ENCODE data around the gene TPX2.

The TPX2 gene

DNA sequence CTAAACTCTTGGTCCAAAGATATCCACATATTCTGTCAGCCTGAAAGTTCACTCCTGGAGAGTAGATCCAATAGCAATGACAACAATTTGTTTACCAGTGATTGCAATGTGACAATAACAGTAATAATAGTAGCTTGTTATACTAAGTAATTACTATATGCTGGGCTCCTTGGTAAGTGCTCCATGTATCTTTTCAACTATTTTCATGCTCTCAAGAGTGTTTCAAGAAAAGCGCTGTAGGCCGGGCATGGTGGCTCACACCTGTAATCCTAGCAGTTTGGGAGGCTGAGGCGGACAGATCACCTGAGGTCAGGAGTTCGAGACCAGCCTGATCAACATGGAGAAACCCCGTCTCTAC, 31.9 kb upstream of the TPX2 start:
- DNase-seq = no peak

DNA sequence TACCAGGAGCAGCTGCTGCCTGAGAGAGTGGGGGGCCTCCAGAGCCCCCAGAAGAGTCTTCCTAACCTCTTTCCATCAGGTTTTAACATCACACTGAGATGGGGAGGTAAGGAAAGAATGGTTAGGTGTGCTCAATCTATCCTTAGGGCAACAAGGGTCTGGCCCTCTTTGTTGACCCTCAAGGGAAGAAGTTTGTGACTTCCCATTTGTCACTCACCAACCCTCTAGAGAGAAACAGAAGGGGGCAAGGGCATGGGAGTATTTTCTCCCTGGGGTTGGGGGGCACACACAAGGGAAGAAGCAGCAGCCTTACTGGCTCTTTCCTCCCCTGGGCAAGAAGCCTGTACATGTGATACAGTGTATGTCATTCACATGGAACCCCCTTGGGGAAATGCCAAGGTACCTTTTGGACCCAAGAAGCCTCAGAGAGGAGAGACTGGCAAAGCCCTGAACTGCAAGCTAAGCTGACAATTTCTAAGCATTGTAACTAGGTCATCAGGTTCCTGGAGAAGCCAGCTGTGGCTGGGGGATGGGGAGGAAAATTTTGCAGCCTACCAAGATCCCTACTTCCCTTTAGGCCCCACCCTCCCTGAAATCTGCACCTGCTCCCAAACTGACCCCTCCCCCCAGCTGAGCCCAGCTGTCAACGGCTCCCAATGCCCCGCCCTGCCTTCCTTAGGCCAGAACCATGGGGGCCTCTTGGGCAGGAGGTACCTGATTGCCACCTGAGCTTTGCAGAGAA, 30.9 kb upstream of the TPX2 start:
- peak; percentile 91 for DNase-seq

DNA sequence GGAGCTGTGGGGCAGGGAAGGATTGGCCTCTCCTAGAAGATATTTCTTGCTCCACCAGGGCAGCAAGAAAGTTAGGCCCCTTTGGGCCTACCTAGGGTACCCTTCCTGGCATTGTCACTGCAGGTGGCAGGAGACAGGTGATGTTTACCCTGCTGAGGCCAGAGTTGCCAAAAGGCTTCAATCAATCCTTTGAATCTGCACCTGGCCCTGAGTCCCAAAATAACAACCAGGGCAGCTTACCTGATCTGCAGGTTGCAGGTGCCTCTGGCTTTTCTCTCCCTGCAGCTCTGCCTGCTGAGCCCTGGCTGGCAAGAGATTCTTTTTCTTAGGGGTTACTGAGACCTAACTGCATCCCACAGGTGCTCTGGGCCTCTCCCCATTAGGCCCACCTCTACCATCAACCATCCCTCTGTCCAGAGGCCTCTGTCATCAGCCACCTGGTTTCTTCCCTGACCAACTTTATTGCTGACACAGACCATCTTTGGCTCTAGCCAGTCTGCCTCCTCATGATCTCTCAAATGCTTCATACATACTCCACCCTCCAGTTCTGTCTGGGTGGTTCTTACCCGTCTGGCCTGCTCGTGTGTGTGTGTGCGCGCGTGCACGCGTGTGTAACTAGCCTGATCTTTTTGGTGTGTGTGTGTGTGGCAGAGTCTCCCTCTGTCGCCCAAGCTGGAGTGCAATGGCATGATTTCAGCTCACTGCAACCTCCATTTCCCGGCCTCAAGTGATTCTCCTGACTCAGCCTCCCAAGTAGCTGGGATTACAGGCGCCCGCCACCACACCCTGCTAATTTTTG, 30.2 kb upstream of the TPX2 start:
- no peak for DNase-seq

DNA sequence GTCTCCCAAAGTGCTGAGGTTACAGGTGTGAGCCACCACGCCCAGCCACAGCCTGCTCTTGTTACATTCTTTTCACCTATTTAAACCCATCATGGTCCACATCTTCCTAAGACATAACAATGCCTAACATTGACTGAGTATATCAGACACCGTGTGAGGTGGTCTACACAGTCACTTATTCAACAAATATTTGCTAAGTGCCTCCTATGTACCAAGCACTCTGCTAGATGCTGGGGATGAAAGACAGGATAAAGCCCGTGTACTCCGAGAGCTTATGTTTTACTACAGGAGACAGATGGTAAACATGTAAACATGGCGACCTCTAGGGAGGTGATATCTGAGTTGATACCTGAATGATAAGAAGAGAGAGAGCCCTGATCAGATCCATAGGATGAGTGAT, 29.2 kb upstream of the TPX2 start:
- no peak for DNase-seq

DNA sequence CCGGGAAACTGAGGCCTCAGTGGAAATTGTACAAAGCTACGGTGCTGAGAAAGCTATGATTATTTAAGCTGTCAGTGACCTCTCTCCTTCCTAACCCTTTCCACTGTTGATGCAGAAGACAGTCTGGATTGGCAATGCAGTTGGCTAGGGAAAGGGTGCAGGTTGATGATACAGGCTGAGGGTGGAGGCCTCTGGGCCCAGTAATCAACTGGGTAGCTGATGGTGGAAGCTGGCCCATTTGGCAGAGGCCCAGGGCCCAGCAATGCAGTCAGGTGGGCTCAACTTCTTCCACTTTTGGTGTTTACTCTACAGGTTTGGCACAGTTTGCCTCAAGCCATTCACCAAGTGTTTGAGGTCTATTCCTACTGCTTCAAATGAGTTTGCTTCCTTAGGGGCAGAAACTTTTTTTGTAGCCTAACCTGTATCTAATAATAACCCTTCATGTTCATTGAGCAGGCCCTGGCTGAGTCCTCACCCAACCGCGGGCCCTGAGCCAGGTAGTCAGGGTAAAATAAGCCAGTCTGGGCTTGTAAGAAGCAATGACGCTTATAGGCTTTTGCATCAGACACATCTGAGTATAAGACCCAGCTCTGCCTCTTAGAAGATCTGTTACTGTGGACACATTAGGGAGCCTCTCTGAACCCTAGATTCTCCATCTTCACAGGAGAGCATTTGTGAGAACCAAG, 28.5 kb upstream of the TPX2 start:
- DNase-seq = no peak

DNA sequence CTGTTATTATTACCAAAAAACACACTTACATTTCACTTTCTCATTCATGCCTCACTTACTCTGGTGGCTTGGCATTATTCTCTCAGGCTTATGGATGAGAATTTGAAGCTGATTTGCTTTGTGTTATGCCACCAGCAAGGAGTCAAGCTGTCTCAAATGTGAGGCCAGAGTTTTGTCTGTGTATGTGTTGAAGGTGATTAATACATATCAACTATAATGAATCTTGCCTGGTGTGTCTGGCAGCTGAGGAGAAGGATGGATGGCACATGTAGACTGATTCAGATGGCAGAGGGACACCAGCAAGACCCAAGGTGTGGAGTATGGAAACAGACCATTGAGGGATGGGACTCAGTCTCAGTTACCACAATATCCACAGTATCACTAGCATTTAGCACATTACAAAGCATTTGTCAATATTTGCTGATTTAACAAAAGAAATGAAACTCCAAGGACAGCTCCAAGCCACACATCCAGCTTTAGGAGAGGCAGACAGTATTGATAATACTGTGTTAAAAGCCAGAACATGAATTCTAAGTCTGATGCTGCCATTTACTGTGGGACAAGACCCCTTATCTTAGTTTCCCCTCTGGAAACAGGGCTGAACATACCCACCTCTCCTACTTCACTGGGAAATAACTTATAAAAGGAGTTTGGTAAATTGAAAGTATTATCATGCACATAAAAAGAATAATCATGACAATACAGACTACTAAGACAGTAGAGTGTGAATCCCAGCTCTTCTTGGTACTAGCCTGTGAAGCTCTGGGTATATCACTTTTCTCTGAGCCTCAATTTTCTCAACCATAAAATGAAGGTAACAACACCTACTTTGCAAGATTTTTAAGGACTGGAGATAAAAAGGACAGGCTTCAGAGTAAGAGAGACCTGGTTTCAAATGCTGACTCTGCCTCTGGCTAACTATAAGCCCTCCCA, 27.6 kb upstream of the TPX2 start:
- DNase-seq = no peak

DNA sequence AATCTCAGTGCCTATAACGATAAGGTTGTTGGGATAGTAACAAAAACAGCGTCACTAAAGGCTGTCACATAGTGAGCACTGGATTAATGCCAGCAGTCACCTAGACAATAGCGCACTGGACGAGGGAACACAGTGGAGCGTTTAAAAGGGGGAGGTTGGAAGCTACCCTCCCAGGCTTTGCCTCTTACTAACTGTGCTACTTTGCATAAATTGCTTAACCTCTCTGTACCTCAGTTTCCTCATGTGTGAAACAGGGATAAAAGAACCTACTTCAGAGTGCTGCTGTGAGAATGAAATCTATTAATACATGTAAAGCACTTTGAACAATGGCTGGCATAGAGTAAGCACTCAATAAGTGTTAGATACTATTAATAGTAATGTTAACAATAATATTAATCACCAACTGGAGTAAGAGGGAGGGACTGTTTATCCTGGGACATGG, 27.0 kb upstream of the TPX2 start:
- no peak for DNase-seq

DNA sequence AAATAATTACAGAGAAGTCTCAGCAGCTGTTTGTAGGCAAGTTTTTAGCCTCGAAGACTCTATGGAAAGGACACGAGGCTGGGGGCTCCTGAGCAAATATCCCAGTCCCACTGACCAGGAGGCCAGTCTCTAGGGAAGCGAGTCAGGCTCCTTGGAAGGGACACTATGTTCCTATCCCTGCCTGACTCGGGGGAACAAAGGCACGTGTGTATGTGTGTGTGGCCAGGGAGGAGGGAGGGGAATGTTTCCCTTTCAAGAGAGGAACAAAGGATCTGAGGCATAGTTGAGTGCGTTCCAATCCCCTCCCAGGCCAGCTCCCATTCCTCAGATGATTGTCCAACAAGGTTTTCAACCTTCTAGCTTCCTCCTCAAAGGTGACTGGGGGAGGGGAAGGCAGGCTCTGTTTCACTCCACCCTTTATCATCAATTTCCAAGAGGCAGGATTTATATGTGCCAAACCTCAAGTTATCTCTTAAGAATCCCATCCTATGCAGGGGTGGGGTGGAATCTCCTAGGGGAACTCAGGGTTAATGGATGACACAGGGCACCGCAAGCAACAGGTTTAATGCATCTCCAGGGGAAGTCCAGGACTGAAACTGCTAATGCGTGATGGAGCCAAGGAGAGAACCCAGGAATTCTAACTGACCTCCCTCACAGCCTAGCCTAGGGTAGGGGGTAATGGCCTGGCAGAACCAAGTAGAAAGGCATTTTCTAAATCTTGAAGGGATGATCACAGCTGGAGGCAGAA, 26.4 kb upstream of the TPX2 start:
- DNase-seq = no peak

DNA sequence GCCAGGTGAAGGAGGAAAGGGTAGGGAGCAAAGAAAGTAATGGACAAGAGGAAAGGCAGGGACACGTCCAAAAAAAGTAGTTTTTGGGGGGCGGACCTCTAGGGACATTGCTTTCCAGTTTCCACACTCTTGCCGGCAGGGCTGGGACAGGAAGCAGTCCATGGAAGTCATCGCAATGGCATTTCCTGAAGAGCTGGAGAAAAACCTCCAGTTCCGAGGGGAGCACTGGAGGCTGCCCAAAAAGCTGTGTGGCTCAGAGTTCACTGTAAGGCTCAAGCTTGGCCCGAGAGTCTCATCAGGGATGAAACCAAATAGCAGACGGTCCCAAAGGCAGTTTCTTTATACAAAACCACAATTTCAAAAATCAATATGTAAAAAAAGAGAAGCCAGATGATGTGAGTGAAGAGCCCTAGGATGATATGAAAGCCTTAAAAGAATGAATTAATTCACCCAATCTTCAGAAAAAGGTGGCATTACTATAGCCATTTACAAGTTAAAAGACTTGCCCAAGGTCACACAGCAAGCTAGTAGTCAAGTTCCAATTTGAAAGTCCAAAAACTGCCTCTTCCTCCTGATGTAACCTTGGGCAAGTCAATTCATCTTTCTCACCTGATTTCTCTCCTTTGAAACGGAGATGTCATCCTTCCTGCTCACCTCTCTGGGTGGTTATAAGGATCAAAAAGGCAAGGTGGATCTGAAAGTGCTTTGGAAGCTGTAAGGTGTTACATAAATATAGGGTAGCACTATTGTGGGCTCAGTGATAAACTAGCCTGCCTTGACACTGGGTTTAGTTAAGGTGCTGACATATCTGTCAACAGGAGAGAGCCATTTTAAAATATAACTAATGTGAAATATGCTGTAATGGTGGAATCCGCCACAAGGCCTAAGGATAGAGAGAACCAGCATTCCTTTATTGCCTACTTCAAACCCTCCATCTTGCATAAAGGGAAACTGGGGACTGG, 25.5 kb upstream of the TPX2 start:
- no peak for DNase-seq

DNA sequence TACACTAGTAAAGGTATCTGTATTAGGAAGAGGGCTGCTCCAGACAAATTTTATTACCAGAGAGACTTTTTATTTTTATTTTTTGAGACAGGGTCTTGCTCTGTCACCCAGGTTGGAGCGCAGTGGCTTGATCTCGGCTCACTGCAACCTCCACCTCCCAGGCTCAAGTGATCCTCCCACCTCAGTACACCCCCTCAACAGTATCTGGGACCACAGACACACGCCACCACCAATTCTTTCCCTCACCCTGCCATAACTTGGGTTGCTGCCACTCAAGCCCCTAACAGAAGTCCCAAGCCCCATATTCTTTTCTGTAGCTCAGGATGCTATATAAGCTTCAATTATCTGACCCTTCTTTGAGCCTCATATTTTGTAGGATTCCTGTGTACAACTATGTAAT, 23.3 kb upstream of the TPX2 start:
- DNase-seq = no peak

DNA sequence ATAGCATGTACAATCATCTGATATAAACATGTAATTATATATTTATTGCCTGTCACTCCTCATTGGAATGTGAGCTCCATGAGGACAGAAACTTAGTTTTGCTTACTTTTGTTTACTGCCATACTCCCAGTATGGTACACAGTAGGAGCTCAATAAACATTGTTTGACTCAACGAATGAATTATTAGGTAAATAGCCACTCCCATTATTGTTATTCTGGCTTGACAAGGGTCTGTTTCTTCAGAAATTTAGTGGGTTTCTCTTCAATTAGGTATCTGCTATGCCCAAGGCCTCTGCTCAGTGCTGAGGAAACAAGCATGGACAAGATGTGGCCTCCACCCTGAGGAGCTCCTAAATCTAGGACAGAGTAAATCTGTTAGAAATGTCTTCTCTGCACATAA, 22.7 kb upstream of the TPX2 start:
- DNase-seq = no peak

DNA sequence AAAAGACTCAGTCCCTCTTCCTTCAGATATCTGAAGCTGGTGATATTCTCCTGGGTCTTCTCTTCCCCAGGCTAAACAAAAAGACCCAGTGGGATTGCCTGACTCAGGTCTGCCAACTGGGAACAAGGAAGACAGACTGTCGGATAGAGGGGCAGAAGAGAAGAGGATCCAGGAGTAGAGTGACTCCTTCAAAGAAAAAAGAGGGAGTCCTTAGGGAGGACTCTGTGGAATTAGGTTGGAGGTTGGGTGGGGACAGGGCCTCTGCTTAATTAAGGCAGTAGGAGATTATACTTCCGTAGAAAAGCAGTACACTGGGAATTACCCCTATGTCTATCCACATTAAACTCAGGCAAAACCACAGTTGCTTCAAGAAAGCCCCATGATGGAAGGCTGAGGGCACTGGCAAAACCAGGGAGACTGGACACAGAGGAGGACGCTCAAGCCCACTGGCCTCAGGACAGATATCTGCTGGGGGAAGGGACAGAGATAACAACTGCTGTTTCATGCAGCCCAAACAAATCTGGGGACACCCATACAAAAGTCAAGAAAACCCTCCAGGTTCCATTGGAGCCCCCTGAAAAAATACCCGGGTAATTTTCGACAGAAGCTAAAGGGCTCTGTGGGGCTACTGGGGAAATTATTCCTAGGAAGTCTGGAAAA, 22.1 kb upstream of the TPX2 start:
- no peak for DNase-seq

DNA sequence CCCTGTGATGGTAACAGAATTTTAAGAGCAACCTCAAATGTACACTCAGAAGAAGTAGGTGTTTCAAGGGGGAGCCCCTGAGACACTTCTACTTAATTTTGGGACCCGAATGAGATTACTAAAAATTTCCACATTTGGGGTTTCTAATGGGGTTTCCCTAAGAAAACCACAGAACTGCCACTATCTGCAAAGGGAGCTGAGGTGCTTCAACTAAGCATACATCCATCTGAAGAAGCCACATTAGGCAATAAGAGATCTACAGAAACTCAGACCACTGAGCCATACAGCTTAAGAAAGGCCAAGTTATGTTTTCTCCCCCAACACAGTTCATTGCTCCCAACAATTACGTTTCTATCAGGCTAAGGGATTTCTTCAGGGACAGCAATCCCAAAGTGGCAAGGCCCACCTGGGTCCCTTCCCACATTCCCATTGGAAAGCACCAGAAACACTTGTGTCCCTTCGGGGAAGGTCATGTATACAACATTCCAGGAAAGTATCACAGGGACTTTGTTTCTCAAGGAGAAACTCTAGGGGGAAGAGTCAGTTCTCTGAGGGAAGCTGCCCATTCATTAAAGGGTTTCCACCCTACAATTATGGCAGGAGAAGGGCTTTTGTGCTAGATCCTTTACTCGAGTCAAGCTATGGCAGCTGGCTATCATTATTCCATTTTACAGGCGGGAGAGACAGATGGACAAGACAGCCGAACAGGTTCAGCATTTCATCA, 21.4 kb upstream of the TPX2 start:
- peak; percentile 81 for DNase-seq

DNA sequence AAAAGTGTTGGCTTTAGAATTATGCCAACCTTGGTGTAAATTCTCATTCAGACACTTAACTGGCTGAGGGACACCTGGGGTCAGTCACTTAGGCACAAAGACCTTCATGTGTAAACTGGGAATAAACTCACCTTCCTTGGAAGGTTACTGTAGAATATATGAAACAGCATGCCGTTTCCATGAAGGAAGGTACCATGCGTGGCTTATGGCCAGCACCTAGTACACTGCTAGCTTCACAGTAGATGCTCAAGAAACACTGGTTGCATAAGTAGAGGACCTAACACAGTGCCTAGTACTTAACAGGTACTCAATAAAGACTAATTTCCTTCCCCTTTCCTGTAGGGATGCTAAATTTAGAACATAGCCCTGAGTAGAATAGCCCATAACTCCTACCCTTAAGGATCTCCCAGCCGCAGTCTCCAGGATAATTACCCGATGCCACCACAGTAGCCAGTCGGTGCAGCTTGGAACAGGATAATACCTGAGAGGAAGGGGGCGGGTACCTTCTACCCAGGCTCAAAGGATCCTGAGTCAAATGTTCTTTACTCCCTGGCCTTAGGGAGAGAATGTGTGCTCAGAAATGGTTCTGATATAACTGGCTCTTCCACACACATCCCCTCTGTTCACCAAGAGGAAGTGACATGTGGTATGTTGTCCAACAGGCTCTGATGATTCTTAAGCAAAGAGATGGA, 20.0 kb upstream of the TPX2 start:
- no peak for DNase-seq

DNA sequence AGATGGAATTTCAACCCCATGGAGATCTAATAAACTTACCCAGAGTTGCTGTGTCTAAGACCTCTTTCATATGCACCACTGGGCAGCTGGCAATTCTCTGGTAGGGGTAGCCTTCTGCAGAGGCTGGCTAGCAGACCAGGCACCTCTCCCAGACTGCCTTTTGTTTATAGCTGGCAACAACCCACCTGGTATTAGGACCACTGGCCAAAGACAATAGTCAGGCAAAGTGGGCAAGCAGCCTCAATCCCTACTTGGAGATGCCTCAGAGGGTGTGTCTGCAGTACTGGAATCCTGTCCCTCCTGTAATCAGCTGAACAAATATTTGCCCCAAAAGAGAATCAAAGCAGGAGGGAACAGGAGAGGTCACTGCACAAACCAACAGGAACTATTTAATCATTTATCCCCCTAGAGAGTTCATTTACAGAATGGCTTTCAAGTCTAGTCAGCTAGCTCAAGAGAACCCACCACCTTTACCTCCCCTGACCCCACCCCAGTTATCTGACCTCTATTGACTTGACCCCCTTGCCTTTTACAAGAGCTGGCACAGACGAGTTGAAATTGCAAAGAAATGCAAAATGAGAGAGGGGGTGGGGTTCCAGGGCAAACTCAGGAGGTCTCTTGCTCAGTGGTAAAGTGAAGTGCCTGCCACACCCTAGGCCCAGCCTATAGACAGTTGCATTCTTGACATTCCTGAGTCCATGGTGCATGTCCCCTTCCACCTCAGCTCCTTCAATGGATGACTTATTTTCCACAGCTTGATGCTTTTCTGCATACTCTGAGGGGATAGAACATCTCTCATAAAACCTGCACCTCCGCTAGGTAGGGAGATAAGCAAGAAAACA, 19.2 kb upstream of the TPX2 start:
- DNase-seq = no peak

DNA sequence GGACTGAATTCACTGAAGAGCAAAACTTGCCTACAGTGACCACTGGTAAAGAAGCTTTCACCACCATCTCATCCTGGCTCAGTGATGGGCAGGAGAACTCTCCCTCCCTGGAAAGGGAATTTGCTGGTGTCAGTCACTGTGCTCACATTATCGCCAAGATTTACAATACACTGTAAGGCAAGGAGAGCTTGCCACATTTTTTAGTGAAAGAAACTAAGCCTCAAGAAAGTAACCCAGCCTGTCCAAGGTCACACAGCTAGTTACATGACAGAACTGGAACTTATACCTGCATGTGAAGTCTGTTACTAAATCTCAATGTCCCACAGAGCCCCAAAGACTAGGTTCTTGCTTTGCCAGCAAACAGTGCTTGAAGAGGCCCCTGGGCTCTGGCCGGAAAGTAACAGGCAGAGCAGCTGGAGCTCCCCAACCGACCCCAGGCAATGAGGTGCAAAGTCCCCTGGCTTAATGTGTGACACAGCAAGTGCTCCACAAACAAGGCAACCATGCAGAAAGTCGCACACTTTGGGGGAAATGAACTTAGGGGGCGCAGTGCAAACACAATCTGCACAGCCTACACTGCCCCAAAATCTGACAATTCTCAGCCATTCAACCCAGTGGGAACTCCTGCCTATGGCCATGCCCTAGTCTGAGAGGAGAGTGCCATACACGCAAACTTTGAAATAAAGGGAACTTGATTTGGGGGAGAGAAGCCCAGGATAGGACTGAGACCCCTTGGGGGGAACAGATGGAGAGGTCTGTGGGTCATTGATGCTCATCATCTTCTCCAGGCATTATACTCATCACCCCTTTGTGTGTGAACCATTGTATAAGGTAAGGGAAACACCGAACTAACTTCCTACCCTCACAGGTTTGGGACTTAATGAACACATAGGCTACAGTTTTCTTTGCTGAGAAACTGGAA, 18.3 kb upstream of the TPX2 start:
- no peak for DNase-seq

Measured in NCI-H524 treated with DMSO at 0.1 percent for 48 hours (cell line).